NOMO-1 treated with DMSO at 0.1 percent for 48 hours (cell line): Measurements from ENCODE around the gene RNF144A.
A peak's percentile ranks its signal among the peaks of the same experiment; 100 is the strongest.

Experiments used
- DNase-seq: peaks from one replicate; lab custom pipeline; 2025; ENCODE audit not compliant: unreplicated experiment; lab: John Stamatoyannopoulos, UW

Gene RNF144A

GRCh38 chr2:6970551-6970950 is 53.3 kb downstream of the RNF144A start:
- no peak for DNase-seq

GRCh38 chr2:6970976-6971480 is 53.8 kb downstream of the RNF144A start:
- DNase-seq: no peak

GRCh38 chr2:6971502-6971901 is 54.3 kb downstream of the RNF144A start:
- DNase-seq: no peak

- no peak for DNase-seq
Measured at GRCh38 chr2:6972067-6972710, 55.0 kb downstream of the RNF144A start.

- DNase-seq: no peak
Measured at GRCh38 chr2:6973895-6974545, 56.8 kb downstream of the RNF144A start.

- no peak for DNase-seq
Measured at GRCh38 chr2:6975988-6976387, 58.8 kb downstream of the RNF144A start.

- DNase-seq: no peak
Measured at GRCh38 chr2:6977113-6977741, 60.0 kb downstream of the RNF144A start.

GRCh38 chr2:6977786-6978185 is 60.6 kb downstream of the RNF144A start:
- no peak for DNase-seq

GRCh38 chr2:6978991-6979390 is 61.8 kb downstream of the RNF144A start:
- no peak for DNase-seq

GRCh38 chr2:6982449-6982848 is 65.2 kb downstream of the RNF144A start:
- no peak for DNase-seq

GRCh38 chr2:6982934-6983589 is 65.8 kb downstream of the RNF144A start:
- DNase-seq: no peak

GRCh38 chr2:6986301-6986911 is 69.2 kb downstream of the RNF144A start:
- peak; percentile 70 for DNase-seq

GRCh38 chr2:6986912-6987361 is 69.7 kb downstream of the RNF144A start:
- no peak for DNase-seq

- DNase-seq: no peak
Measured at GRCh38 chr2:6990871-6991270, 73.7 kb downstream of the RNF144A start.

GRCh38 chr2:6992794-6993228 is 75.6 kb downstream of the RNF144A start:
- DNase-seq: no peak

GRCh38 chr2:6993229-6993640 is 76.0 kb downstream of the RNF144A start:
- no peak for DNase-seq

- DNase-seq: peak; percentile 37
Measured at GRCh38 chr2:6993936-6994335, 76.7 kb downstream of the RNF144A start.

GRCh38 chr2:6994536-6995128 is 77.4 kb downstream of the RNF144A start:
- no peak for DNase-seq

GRCh38 chr2:6995391-6996097 is 78.3 kb downstream of the RNF144A start:
- DNase-seq: no peak
